Stimulated activated CD8-positive, alpha-beta memory T cell treated with anti-CD3 and anti-CD28 coated beads, Interleukin-4, amount 100 ng/mL, for 4 hours (primary cell): Measurements from ENCODE around the gene MRLN.
"Not testable (repeated sequence)": the region's sequence is repeated elsewhere in the genome, so short reads cannot be mapped to it uniquely, and the experiment has no call there.

Experiments used
- DNase-seq, 2 donors: peaks; one replicate each; pipeline ENCODE4 v3.0.0-alpha.2; 2020; ENCODE audit warnings: low read depth in 2 of 2, low spot score in 1 of 2

The MRLN gene

DNA sequence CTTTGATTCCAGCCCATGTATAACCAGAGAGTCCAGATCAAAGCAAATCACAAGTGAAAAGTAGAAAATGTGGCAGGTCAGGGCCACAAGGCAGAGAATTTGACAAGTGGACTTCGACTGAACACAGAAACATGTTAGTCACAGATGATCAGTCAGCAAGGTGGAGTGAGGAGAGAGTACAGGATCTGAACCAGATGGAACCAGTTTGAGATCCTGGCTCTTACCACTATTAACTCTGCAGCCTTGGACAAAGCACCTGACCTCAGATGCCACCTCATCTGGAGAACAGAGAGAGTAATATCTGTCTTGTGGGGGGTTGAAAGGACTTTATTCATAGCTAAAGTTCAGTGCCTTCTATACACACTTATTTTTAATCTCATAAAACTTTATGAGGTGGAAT is 4.4 kb downstream of the MRLN start:
- no peak for DNase-seq

DNA sequence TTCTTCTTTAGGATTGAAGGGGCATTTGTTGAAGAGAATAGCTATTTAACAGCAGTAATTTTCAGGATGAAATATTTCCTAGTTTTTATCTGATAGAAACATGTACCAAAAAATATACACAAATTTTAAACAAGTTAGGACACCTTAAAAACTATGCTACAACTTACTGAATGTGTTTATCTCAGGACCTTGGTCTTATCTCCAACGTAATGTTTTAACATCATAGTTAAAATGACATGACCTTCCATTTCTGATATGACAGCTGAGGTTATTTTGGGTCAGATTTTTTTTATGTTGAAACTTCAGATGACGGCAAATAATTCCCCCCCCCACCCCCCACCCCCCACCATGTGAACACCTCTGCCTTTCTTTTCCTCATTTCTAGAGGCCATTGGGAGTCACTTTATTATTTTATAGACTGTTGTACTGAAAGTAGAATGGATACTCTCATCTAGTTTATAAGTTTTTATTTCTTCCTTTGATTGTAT is 8.0 kb downstream of the MRLN start:
- no peak for DNase-seq

DNA sequence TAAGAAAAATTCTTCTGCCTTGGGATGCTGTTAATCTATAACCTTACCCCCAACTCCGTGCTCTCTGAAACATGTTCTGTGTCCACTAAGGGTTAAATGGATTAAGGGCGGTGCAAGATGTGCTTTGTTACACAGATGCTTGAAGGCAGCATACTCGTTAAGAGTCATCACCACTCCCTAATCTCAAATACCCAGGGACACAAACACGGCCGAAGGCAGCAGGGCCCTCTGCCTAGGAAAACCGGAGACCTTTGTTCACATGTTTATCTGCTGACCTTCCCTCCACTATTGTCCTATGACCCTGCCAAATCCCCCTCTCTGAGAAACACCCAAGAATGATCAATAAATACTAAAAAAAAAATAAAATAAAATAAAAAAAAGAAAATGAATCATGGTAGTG is 8.5 kb downstream of the MRLN start:
- not testable (repeated sequence) for DNase-seq

DNA sequence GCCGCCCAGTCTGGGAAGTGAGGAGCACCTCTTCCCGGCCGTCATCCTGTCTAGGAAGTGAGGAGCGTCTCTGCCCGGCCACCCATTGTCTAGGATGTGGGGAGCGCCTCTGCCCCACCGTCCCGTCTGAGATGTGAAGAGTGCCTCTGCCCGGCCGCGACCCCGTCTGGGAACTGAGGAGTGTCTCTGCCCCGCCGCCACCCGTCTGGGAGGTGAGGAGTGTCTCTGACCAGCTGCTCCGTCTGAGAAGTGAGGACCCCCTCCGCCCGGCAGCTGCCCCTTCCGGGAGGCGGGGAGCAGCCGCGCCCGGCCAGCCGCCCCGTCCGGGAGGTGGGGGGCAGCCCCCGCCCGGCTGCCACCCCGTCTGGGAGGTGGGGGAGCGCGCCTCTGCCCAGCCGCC is 9.1 kb downstream of the MRLN start:
- not testable (repeated sequence) for DNase-seq

DNA sequence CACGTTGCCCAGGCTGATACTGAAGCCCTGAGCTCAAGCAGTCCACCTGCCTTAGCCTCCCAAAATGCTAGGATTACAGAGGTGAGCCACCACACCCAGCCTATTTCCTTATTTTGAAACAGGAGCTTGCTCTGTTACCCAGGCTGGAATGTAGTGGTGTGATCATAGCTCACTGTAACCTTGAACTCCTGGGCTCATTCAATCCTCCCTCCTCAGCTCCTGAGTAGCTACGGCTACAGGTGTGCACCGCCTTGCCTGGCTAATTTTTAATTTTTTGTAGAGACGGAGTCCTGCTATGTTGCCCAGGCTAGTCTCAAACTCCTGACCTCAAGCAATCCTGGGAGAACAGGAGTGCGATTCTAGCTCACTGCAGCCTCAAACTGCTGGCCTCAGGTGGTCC is 11.7 kb downstream of the MRLN start:
- DNase-seq, result no peak

DNA sequence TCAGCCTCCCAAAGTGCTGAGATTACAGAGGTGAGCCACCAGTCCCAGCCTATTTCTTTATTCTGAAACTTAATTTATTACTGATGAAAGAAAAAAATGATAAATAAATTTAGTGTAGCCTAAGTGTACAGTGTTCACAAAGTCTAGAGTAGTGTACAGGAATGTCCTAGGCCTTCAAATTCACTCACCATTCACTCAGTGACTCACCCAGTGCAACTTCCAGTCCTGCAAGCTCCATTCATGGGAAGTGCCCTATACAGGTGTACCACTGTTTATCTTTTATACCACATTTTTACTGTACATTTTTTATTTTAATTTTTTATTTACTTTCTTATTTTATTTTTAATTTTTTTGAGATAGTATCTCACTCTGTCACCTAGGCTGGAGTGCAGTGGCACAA is 12.2 kb downstream of the MRLN start:
- no peak for DNase-seq

DNA sequence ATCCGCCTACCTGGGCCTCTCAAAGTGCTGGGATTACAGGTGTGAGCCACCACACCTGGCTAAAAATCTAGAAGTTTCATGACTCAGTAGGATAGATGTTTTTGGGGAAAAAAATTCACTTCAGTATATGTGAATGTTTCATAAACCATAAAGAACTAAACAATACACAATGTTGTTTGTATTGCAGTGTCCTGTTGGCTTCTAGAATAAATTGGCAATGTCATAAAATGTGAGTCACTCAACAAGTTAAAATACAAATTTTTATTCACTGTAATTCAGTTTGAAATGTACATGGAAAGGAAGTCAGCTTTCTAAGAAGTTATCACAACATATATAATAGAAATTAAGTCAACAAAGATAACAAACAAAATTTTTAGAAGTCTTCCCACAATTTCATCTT is 16.5 kb downstream of the MRLN start:
- DNase-seq, result no peak

DNA sequence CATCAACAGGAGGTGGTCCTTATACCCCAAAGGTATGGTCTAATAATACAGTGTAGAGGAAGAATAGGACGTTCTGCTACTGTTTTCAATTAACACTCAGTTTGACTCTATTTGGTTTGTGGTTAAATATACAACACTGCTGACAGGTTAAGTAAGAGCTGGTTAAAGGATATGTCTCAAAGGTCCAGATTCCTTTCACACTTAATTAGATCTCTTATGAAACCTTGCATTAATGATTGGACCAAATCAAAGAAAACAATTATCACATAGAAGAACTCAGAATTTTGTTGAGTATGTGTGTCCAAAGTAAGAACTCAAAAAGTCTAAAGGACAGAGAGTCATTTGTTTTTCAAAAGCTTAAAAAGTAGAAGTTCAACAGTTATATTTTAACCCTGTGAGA is 18.0 kb downstream of the MRLN start:
- DNase-seq, result no peak

DNA sequence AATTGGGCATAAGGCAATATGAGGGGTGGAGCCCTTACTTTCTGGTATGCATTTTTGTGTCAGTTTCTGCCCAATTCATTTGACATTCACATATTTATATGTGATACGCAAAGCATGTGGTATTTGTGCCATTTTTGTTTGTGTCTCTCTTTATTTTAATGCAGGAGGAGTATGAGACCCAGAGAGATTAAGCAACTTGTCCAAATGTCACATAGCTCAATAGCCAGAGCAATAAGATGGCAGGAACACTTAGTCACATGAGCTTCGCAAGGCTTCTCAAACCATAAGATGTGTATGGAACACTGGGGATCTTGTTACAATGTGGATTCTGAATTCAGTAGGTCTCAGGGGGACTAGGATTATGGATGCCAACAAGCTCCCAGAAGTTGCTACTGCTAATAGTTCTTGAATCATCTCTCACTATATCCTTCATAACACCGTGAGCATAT is 19.2 kb downstream of the MRLN start:
- no peak for DNase-seq

DNA sequence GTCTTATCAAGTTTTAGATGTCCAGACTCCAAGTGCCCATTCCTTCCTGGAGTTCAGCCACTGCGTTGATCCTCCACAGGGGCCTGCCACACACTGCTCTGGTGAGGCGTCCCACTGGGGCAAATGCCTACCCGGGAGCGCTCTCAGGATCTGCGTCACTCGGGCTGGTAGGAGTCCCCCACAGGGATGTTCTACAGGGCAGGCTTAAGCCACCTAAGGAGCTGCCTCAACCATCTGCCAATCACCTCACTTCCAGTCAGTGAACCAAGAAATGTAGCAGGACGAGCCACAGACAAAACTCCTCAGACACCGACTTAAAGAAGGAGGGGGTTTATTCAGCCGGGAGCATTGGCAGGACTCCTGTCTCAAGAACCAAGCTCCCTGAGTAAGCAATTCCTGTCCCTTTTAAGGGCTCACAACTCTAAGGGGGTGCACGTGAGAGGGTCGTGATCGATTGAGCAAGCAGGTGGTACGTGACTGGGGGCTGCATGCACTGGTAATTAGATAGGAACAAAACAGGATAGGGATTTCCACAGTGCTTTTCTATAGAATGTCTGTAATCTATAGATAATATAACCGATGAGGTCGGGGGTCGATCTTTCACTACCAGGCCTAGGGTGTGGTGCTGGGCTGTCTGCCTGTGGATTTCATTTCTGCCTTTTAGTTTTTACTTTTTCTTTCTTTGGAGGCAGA is 19.8 kb downstream of the MRLN start:
- not testable (repeated sequence) for DNase-seq

DNA sequence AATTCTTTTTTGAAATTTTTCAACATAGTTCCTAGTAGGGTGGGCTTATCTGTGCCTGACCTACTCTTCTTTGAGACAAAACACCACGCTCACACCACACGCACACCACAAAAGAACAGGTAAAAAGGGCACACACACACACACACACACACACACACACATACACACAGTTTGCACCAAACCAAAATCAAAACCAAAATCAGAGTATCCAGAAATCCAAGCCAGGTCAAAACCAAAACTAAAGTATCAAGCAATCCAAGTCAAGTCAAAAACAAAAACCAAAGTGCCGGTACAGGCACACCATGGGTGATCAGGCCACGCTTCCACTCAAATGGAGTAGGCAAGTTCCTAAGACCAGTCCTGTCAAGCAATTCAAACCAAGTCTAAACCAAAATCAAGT is 20.4 kb downstream of the MRLN start:
- not testable (repeated sequence) for DNase-seq

DNA sequence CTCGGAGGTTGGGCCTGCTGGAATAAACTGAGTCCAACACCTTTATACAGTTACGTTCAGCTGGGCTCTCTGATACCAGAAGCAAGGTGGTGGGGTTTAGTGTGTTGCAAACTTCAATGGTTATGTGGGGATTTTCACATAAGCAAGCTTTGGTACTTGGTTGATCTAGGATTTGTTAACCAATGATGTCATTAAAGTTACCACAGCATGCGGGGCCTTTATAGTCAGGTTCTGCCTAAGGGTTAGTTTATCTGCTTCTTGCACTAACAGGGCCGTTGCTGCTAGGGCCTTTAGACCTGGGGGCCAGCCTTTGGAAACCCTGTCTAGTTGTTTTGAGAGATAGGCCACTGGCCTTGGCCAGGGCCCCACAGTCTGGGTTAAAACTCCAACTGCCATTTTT is 24.1 kb downstream of the MRLN start:
- DNase-seq, result not testable (repeated sequence)

DNA sequence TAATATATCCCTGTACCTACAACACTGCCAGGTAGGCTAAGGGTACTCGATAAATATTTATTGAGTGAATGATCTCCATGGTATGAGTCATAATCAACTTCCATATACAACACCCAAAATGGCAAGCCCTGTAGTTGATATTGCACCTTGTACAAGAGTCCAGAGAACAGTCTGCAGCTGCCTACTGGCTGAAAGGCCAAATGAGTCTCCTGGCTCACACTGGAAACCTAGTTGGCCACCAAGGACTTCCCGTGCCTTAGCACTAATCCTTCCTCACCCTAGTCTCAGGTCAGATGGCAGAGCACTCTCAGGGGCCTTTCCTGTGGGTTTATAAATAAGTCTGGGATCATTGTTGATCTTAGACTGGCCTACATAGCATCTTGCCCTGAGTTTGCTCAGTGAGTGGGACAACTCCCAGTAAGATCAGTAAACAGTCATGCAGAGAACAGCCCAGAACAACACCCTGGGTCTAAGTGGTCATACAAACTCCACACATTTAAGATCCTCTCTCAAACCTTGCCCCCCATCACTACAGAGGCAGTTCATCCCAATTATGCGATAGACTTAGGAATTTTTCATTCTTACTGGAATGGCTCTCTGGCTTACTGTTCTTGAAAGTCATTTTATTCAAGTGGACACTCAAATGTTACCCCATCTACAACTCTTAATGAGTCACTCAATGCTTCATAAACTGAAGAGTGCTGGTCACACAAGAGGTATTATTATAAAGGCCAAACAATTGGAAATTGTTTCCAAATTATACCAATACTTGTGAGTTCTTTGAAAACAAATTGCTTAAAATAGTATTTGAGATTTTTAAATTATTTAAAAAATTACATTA is 28.9 kb downstream of the MRLN start:
- no peak for DNase-seq

DNA sequence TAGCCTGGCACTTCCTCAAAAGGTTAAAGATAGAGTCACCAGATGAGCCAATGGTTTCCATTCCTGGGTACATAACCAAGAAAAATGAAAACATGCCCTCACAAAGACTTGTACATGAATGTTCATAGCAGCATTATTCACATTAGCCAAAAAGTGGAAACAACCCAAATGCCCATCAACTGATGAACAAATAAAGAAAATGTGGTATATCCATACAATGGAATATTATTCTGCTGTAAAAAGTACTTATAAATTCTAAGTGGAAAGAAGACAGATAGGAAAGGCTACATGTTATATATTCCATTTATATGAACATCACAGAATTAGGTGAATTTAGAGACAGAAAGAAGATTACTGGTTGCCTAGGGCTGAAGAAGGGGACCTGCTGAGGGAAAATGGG is 32.9 kb downstream of the MRLN start:
- DNase-seq, result no peak

DNA sequence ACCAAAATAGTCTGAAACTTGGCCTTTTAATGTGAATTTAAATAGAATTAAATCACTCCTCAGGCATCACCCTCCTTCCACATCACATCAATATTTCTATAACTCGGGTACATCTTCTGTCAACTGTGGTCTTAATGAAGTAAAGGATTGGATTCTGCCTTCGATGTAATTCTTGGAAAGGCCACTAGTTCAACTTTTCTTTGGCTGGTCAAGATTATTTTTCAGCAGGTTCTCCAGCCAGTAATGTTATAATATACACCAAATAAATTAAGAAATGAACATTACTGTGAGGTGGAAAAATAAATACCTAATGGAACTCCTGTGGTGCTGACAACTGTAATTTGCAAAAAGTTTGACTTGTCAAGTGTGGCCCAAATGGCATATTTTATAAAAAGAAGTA is 33.9 kb downstream of the MRLN start:
- no peak for DNase-seq

DNA sequence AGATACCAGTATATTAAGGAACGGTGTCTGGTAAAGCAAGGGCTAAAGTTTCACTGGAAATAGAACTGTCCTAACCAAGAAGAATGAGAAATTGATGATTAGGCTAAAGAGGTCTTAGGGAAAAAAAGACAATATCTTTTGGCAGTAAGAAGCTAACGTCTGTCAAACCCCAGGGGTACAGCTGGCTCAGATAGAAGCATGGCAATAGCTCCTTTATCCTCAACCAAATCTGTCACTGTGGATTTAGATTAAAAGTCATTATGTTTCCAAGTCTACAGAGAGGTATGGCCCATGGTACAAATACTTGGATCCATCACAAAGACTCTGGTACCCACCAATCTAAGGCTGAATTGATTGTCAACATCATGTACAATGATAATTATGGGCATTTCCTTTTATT is 35.0 kb downstream of the MRLN start:
- no peak for DNase-seq

DNA sequence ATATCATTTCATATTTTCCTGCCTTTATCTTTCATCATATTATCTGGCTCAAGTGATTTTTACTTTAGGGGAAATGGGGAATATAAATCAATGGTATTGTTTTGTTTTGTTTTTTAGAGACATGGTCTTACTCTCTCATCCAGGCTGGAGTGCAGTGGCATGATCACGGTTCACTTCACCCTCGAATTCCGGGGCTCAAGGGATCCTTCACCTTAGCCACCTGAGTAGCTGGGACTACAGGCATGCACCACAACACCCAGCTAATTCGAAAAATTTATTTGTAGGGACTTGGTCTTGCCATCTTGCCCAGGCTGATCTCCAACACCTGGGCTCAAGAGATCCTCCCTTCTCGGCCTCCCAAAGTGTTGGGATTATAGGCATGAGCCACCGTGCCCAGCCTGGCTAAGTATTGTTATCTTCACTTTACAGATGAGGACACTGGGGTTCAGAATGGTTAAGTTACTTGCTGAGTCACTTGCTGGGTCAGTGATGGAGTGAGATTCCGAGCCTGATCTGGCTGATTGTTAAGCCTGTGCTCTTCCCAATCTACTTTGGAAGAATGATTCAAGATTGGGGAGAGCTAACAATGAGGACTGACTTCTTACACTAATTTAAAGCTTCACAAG is 39.9 kb downstream of the MRLN start:
- DNase-seq, result no peak

DNA sequence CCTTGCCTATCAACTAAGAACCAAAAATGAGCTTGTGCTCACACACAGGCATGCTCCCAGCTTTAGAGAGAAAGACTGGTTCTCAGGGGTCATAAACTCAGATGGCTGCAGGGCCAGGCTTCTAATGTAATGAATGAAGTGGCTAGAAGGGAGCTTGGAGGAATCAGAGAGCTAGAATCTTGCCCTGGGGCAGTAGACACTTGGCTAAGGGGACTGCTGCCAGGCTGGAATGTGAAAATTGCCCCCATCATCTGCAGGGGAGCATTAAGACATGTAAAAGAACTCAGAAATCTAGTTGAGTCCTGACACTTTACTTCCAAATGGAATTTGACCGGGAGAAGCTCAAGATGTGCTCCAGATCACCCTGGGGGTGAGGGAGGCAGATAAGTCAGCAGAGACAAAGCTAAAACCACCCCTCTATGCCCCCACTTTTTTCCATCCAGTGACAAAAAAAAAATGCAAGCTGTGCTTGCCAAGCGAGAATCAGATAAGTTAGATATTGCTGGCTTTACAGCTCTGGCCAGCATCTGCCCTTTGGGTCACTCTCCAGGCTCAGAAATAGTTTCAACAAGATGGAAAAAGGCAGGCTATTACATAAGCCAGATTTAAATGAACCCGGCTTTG is 41.3 kb downstream of the MRLN start:
- no peak for DNase-seq

DNA sequence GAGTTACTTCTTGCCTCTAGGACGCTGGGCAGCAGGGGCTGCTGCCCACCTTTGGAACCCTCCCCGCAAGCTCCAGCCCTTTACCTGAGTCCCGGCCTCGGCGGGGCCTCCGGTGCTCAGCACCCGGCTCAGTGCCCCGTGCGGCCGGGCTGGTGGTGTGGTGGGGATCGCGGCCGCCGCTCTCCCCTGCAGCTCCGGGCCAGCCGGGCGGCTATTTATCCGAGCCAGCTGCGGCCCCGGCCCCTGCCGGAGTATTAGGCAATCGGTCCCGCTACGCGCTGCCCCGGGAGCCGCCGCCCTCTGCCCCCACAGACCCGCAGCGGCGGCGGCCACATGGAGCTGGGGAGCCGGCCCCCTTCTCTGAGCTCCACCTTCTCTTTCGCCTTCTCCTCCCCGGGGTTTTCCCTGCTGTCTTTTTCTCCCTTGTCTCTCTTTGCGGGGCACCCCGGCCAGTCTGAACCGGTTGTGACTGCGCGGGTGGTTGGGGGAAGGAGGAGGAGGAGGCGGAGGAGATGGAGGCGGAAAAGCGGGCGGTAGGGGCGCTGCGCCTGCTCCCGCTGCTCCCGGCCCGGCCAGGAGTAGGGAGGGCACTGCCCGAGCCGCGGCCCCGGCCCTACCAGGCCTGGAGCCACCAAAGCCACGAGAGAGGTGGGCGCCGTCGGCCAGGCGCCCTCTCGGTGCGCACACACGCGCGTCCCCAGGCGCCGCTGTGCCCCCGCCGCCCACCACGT is 43.7 kb downstream of the MRLN start, which contains the start of gene SLC16A9:
Gene SLC16A9, minus strand, starts transcription at position 456 of the 731 bp plus-strand sequence. CDS start 25,559 bp downstream, outside the sequence.
- no peak for DNase-seq

DNA sequence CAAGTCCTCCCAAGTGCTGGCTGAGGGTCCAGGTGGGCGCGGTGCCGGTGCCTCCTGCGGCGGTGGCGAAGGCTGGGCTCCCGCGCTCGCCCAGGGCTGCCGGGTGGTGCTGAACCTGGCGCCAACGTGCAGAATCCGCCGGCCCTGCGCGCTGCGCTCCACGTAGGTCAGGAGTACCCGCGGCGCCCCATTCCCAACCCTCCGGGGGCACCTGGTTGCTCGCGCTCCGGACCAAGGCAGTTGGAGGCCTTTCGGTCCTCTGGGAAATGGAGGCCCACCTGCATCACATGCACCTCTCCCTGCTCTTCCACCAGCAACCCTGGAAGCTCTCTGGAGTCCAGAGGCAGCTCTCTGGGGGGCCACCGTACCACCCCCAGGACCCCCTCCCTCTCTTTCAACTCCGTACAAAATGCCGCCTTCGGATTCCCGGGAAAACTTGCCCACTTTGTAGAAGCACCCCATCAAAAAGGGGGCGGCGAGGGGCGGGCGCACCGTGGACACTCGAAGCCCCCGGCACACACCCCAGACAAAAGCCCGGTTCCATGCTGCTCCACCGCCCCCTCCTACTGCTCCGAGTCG is 44.4 kb downstream of the MRLN start:
- no peak for DNase-seq
